ENCODE results near the gene UBE2L3. TPM values are rescaled to one million over a fixed set of nuclear protein-coding genes. Genes with fewer than 3 reads are reported as not detected.
A peak's percentile ranks its signal among the peaks of the same experiment; 100 is the strongest.

Gene UBE2L3
- total and polyA plus RNA-seq, 2 donors (not counting 1 experiment from before 2014, with no cell fraction given) = 13.5 to 30.9 TPM

DNA sequence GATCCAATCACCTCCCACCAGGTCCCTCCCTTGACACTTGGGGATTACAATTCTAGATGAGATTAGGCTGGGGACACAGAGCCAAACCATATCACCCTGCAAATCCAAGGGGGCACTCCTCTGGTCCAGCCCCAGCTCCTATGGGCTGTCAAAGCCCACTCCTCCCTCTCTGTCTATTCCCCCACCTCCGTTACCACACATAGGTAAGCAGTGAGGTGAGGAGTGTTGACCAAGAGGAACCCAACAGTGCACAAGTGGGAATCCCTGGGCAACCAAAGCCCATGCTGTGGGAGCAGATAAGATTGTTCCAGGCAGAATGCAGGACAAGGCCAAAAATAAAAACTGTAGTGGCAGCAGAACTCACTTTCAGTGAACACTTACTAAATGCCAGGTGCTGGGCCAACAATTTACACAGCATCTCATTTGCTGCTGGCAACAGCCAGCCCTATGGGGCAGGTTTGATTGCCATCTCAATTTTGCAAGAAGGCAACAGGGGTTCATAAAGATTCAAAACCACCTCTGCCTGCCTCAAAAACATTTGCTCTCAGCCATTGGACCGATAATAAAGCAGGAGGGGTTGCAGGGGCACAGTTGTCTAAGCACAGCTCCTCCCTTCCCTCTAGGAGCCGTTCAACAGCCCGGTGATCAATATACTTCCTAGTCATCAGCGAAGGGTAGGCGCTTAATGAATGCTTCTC lies 83.5 kb downstream of the UBE2L3 start:
- 3% methylated on average over 5 of the region's 6 CpGs for WGBS (ENCODE audit: insufficient coverage)
- Mint-ChIP-seq H3K4me1 (peaks cover 25% of the 10 kb centered on the region), H3K27ac (no peak overlapping the region)

More for the DNA sequence above, 83.5 kb downstream of the UBE2L3 start:
- Histone ChIP-seq H3K27me3 (replicated peaks in 1 of 4; ENCODE audit: control extremely low read depth in 1 of 4, control insufficient read depth in 3 of 4, insufficient read depth in 4 of 4, low read length in 3 of 4) (no peaks in the 10 kb centered on the region), H2AFZ (ENCODE audit: insufficient read depth, low read depth, low read length, poor library complexity, severe bottlenecking) (peak overlapping the region; percentile 93), H3K9me3 (ENCODE audit: control extremely low read depth in 1 of 3, control insufficient read depth in 2 of 3, insufficient read depth in 1 of 3, low read length in 2 of 3) (no peaks in the 10 kb centered on the region), H3K4me2 (replicated peaks; ENCODE audit: low read depth, low read length, poor library complexity, severe bottlenecking) (peak overlapping the region; percentile 84), H3K36me3 (replicated peaks in 1 of 2; ENCODE audit: control extremely low read depth in 1 of 2, control insufficient read depth in 1 of 2, extremely low read depth in 1 of 2, insufficient read depth in 2 of 2, low read length in 1 of 2) (peaks cover 0 to 4% of the 10 kb centered on the region in 2 experiments), H3K4me1 (ENCODE audit: control insufficient read depth in 2 of 2, insufficient read depth in 2 of 2, low read length in 2 of 2) (peaks cover 10 to 30% of the 10 kb centered on the region in 2 donors), H3K27ac (ENCODE audit: low read length in 2 of 2) (no peak overlapping the region), H3K79me2 (ENCODE audit: control insufficient read depth, insufficient read depth, low read length) (peaks cover 11% of the 10 kb centered on the region), H4K20me1 (ENCODE audit: control insufficient read depth, insufficient read depth, low read length, poor library complexity, severe bottlenecking) (peaks cover 25% of the 10 kb centered on the region), H3K4me3 (ENCODE audit: control extremely low read depth in 1 of 5, extremely low read depth in 1 of 5, insufficient read depth in 1 of 5, low read depth in 2 of 5, low read length in 4 of 5) (peak overlapping the region; percentile 16 to 67 (median 58)), H3K9ac (ENCODE audit: low read length) (peak overlapping the region; percentile 65)
- H3K9me3 Mint-ChIP-seq (ENCODE audit: insufficient read depth) = no peaks in the 10 kb centered on the region
- peak overlapping the region; percentile 91 for H3K4me3 Mint-ChIP-seq
- CTCF ChIA-PET = interaction anchor here (1.9 kb wide), 1 partner anchor 8 kb away, joined by 7 read pairs; the partner anchor contains the start of gene SDF2L1
- POLR2A ChIA-PET = interaction anchor here (1.7 kb wide), 1 partner anchor 8 kb away, joined by 7 read pairs; no protein-coding TSS in a partner anchor
- DNase-seq (no peak), ATAC-seq (ENCODE audit: low read depth) (no peak)
- TF ChIP-seq EZH2 (IDR thresholded peaks at IDR 0.05; ENCODE audit: borderline replicate concordance, insufficient read depth, low read depth, low read length, poor library complexity, severe bottlenecking) = no peak
- TF ChIP-seq, protein P1, sequence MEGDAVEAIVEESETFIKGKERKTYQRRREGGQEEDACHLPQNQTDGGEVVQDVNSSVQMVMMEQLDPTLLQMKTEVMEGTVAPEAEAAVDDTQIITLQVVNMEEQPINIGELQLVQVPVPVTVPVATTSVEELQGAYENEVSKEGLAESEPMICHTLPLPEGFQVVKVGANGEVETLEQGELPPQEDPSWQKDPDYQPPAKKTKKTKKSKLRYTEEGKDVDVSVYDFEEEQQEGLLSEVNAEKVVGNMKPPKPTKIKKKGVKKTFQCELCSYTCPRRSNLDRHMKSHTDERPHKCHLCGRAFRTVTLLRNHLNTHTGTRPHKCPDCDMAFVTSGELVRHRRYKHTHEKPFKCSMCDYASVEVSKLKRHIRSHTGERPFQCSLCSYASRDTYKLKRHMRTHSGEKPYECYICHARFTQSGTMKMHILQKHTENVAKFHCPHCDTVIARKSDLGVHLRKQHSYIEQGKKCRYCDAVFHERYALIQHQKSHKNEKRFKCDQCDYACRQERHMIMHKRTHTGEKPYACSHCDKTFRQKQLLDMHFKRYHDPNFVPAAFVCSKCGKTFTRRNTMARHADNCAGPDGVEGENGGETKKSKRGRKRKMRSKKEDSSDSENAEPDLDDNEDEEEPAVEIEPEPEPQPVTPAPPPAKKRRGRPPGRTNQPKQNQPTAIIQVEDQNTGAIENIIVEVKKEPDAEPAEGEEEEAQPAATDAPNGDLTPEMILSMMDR (IDR thresholded peaks at IDR 0.05) = no peak
- no peaks in the 10 kb centered on the region for H3K27me3 Mint-ChIP-seq
- intact Hi-C loops (cut with micrococcal nuclease) = no loop called here
